ENCODE results near the gene RARRES2. TPM values are rescaled to one million over a fixed set of nuclear protein-coding genes. Genes with fewer than 3 reads are reported as not detected.

Gene RARRES2
- total and polyA plus RNA-seq, 2 of the 13 experiments (the other 11 are each of a cell fraction or from before 2014, with no cell fraction given): 134 to 172 TPM

GRCh38 chr7:150368096-150368883 is 26.9 kb upstream of the RARRES2 start, which contains the start of gene REPIN1 (continued):
- TF ChIP-seq ZNF326 (CRISPR knock-in tag; IDR thresholded peaks at IDR 0.05; ENCODE audit: borderline replicate concordance) (no peak), ATAD3A (CRISPR knock-in tag; IDR thresholded peaks at IDR 0.05) (no peak), POLR2AphosphoS5 (IDR thresholded peaks at IDR 0.05; ENCODE audit: low read depth, low read length) (peak; percentile 51; the same call in 1 of the 2 replicates), ZNF343 (CRISPR knock-in tag; IDR thresholded peaks at IDR 0.05) (peak; percentile 27; the same call in 1 of the 2 replicates), FOXK2 (IDR thresholded peaks at IDR 0.05) (no peak), CHD4 (IDR thresholded peaks at IDR 0.05; ENCODE audit: borderline replicate concordance, low read length) (no peak), NR2C2 (CRISPR knock-in tag; IDR thresholded peaks at IDR 0.05; ENCODE audit: borderline replicate concordance) (peak; percentile 76; the same call in 1 of the 2 replicates), ZNF564 (CRISPR knock-in tag; IDR thresholded peaks at IDR 0.05) (peak; percentile 87; the same call in 1 of the 2 replicates), DPF2 (CRISPR knock-in tag; IDR thresholded peaks at IDR 0.05; ENCODE audit: borderline replicate concordance, low read depth) (no peak), ZNF790 (CRISPR knock-in tag; IDR thresholded peaks at IDR 0.05; ENCODE audit: borderline replicate concordance) (peak; percentile 88; the same call in 1 of the 2 replicates), ZGPAT (CRISPR knock-in tag; IDR thresholded peaks at IDR 0.05) (peak; percentile 63), XBP1 (CRISPR knock-in tag; IDR thresholded peaks at IDR 0.05) (no peak), GABPA (IDR thresholded peaks at IDR 0.05; ENCODE audit: low read depth, low read length) (no peak), GABPA (CRISPR knock-in tag; IDR thresholded peaks at IDR 0.05; ENCODE audit: low read depth) (no peak), PRMT3 (CRISPR knock-in tag; IDR thresholded peaks at IDR 0.05; ENCODE audit: borderline replicate concordance, low read depth) (no peak), ZNF749 (CRISPR knock-in tag; IDR thresholded peaks at IDR 0.05; ENCODE audit: borderline replicate concordance) (peak; percentile 60), ZNF605 (CRISPR knock-in tag; IDR thresholded peaks at IDR 0.05) (peak; percentile 92), REL (CRISPR knock-in tag; conservative IDR thresholded peaks at IDR 0.05) (no peak; the same call in 1 of the 2 replicates), ATM (IDR thresholded peaks at IDR 0.05; ENCODE audit: borderline replicate concordance) (no peak)
- TF ChIP-seq, protein P1, sequence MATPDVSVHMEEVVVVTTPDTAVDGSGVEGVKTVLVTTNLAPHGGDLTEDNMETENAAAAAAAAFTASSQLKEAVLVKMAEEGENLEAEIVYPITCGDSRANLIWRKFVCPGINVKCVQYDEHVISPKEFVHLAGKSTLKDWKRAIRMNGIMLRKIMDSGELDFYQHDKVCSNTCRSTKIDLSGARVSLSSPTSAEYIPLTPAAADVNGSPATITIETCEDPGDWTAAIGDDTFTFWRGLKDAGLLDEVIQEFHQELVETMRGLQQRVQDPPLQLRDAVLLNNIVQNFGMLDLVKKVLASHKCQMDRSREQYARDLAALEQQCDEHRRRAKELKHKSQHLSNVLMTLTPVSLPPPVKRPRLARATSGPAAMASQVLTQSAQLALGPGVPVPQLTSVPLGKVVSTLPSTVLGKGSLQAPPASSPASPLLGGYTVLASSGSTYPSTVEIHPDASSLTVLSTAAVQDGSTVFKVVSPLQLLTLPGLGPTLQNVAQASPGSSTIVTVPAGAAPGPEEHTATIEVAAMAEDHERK (CRISPR knock-in tag; IDR thresholded peaks at IDR 0.05; ENCODE audit: low read depth): no peak
- TF ChIP-seq, protein P2, sequence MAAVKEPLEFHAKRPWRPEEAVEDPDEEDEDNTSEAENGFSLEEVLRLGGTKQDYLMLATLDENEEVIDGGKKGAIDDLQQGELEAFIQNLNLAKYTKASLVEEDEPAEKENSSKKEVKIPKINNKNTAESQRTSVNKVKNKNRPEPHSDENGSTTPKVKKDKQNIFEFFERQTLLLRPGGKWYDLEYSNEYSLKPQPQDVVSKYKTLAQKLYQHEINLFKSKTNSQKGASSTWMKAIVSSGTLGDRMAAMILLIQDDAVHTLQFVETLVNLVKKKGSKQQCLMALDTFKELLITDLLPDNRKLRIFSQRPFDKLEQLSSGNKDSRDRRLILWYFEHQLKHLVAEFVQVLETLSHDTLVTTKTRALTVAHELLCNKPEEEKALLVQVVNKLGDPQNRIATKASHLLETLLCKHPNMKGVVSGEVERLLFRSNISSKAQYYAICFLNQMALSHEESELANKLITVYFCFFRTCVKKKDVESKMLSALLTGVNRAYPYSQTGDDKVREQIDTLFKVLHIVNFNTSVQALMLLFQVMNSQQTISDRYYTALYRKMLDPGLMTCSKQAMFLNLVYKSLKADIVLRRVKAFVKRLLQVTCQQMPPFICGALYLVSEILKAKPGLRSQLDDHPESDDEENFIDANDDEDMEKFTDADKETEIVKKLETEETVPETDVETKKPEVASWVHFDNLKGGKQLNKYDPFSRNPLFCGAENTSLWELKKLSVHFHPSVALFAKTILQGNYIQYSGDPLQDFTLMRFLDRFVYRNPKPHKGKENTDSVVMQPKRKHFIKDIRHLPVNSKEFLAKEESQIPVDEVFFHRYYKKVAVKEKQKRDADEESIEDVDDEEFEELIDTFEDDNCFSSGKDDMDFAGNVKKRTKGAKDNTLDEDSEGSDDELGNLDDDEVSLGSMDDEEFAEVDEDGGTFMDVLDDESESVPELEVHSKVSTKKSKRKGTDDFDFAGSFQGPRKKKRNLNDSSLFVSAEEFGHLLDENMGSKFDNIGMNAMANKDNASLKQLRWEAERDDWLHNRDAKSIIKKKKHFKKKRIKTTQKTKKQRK (IDR thresholded peaks at IDR 0.05; ENCODE audit: low read length): no peak
- TF ChIP-seq, protein P3, sequence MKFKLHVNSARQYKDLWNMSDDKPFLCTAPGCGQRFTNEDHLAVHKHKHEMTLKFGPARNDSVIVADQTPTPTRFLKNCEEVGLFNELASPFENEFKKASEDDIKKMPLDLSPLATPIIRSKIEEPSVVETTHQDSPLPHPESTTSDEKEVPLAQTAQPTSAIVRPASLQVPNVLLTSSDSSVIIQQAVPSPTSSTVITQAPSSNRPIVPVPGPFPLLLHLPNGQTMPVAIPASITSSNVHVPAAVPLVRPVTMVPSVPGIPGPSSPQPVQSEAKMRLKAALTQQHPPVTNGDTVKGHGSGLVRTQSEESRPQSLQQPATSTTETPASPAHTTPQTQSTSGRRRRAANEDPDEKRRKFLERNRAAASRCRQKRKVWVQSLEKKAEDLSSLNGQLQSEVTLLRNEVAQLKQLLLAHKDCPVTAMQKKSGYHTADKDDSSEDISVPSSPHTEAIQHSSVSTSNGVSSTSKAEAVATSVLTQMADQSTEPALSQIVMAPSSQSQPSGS (CRISPR knock-in tag; IDR thresholded peaks at IDR 0.05): no peak; the same call in 1 of the 2 replicates

Measured in HepG2 (cell line).